GM19452 (cell line): ENCODE measurements around the gene AFMID.
"Not testable (repeated sequence)": the region's sequence is repeated elsewhere in the genome, so short reads cannot be mapped to it uniquely, and the experiment has no call there.

Experiments used
- ATAC-seq: cut with Tn5 transposase; IDR thresholded peaks from one replicate; pipeline ENCODE4 v1.9.1; 2021; ENCODE audit not compliant: unreplicated experiment

Gene AFMID

GRCh38 chr17:78252701-78253635, 65.8 kb downstream of the AFMID start:
- ATAC-seq: no peak

GRCh38 chr17:78253636-78253945, 66.4 kb downstream of the AFMID start:
- ATAC-seq: not testable (repeated sequence)

- peak; percentile 57 for ATAC-seq
These were observed 66.9 kb downstream of the AFMID start for GRCh38 chr17:78253946-78254672.

- ATAC-seq: no peak
These were observed 68.0 kb downstream of the AFMID start for GRCh38 chr17:78255029-78255656.

- no peak for ATAC-seq
These were observed 69.0 kb downstream of the AFMID start for GRCh38 chr17:78255953-78256706.

GRCh38 chr17:78256707-78257591, 69.8 kb downstream of the AFMID start:
- no peak for ATAC-seq
